ENCODE data around the gene PDGFRA.
A peak's percentile ranks its signal among the peaks of the same experiment; 100 is the strongest.
"Not testable (repeated sequence)": the region's sequence is repeated elsewhere in the genome, so short reads cannot be mapped to it uniquely, and the experiment has no call there.

PDGFRA gene

GRCh38 chr4:54228056-54228527, 1.0 kb upstream of the PDGFRA start:
- peak; percentile 98 for DNase-seq

GRCh38 chr4:54228546-54228945, 547 bp upstream of the PDGFRA start:
- DNase-seq, result no peak

- no peak for DNase-seq
These were observed 764 bp downstream of the PDGFRA start for GRCh38 chr4:54229631-54230483.

GRCh38 chr4:54230484-54231418, 1.7 kb downstream of the PDGFRA start:
- DNase-seq, result no peak

GRCh38 chr4:54231419-54231767, 2.3 kb downstream of the PDGFRA start:
- DNase-seq, result no peak

GRCh38 chr4:54231768-54232688, 2.9 kb downstream of the PDGFRA start:
- DNase-seq, result no peak

GRCh38 chr4:54233277-54233696, 4.2 kb downstream of the PDGFRA start:
- DNase-seq, result peak; percentile 99

- DNase-seq, result peak; percentile 63
These were observed 4.8 kb downstream of the PDGFRA start for GRCh38 chr4:54233697-54234496.

- no peak for DNase-seq
These were observed 5.6 kb downstream of the PDGFRA start for GRCh38 chr4:54234497-54235205.

GRCh38 chr4:54236316-54236715, 7.2 kb downstream of the PDGFRA start:
- DNase-seq, result not testable (repeated sequence)

GRCh38 chr4:54237770-54238169, 8.7 kb downstream of the PDGFRA start:
- DNase-seq, result no peak

- DNase-seq, result no peak
These were observed 9.3 kb downstream of the PDGFRA start for GRCh38 chr4:54238389-54238788.

- DNase-seq, result not testable (repeated sequence)
These were observed 12.3 kb downstream of the PDGFRA start for GRCh38 chr4:54241268-54241823.

- not testable (repeated sequence) for DNase-seq
These were observed 14.4 kb downstream of the PDGFRA start for GRCh38 chr4:54243541-54243940.

- DNase-seq, result not testable (repeated sequence)
These were observed 23.2 kb downstream of the PDGFRA start for GRCh38 chr4:54252312-54252711.

- DNase-seq, result no peak
These were observed 25.2 kb downstream of the PDGFRA start for GRCh38 chr4:54254116-54254914.

- no peak for DNase-seq
These were observed 25.8 kb downstream of the PDGFRA start for GRCh38 chr4:54254915-54255246.

GRCh38 chr4:54255881-54256280, 26.8 kb downstream of the PDGFRA start:
- no peak for DNase-seq

All from 8988T (cell line).